Measurements from ENCODE around the gene GLCE. TPM values are rescaled to one million over a fixed set of nuclear protein-coding genes. Genes with fewer than 3 reads are reported as not detected.
"Not testable (repeated sequence)": the region's sequence is repeated elsewhere in the genome, so short reads cannot be mapped to it uniquely, and the experiment has no call there.

Gene GLCE
- total and polyA plus RNA-seq, 7 experiments from 2014 or later = 3.0 to 8.8 (median 5.7) TPM

DNA sequence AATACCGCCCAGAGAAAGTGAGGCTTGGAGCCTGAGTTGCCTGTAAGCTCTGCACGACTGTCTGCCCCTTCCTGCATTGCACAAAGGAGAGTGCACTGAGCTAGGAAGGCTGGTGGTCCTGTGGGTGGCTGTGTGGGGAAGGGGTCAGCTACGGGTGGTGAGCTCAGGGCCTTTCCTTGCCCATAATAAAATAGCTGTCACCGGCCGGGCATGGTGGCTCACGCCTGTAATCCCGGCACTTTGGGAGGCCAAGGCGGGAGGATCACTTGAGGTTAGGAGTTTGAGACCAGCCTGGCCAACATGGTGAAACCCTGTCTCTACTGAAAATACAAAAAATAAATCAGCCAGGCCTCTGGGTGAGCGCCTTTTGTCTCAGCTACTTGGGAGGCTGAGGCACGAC is 131.2 kb downstream of the GLCE start:
- POLR2A ChIA-PET; intact Hi-C loops (cut with micrococcal nuclease); H3K27ac Mint-ChIP-seq; DNase-seq; H3K9me3 ChIP-seq (ENCODE audit: control insufficient read depth in 2 of 3, low read length in 3 of 3); H3K36me3 ChIP-seq (ENCODE audit: control insufficient read depth in 2 of 3, insufficient read depth in 3 of 3, low read length in 3 of 3); H3K36me3 Mint-ChIP-seq; H3K4me3 ChIP-seq (ENCODE audit: low read length); H3K9me3 Mint-ChIP-seq; ATAC-seq; H3K27ac ChIP-seq (ENCODE audit: low read depth, low read length); H3K4me1 Mint-ChIP-seq; H3K4me1 ChIP-seq (ENCODE audit: control insufficient read depth in 2 of 2, insufficient read depth in 2 of 2, low read length in 2 of 2); H3K27me3 ChIP-seq (ENCODE audit: control insufficient read depth in 2 of 2, insufficient read depth in 2 of 2, low read length in 2 of 2); H3K4me3 Mint-ChIP-seq: not testable (repeated sequence)
- CTCF ChIA-PET = interaction anchor here (0.7 kb wide), 2 partner anchors 105 to 1630 kb away, joined by 3 to 5 read pairs; no protein-coding TSS in a partner anchor
- peaks cover 8 to 14% (median 13%) of the 10 kb centered on the region in 5 donors for H3K27me3 Mint-ChIP-seq

GRCh38 chr15:69292826-69293420 is 132.5 kb downstream of the GLCE start:
- Histone ChIP-seq H3K27me3 (ENCODE audit: control insufficient read depth in 2 of 2, insufficient read depth in 2 of 2, low read length in 2 of 2) (no peaks in the 10 kb centered on the region), H3K9me3 (ENCODE audit: control insufficient read depth in 2 of 3, low read length in 3 of 3) (no peaks in the 10 kb centered on the region), H3K4me3 (ENCODE audit: low read length) (no peak overlapping the region), H3K27ac (ENCODE audit: low read depth, low read length) (no peak overlapping the region), H3K4me1 (ENCODE audit: control insufficient read depth in 2 of 2, insufficient read depth in 2 of 2, low read length in 2 of 2) (no peaks in the 10 kb centered on the region), H3K36me3 (ENCODE audit: control insufficient read depth in 2 of 3, insufficient read depth in 3 of 3, low read length in 3 of 3) (no peaks in the 10 kb centered on the region)
- no peak for DNase-seq
- H3K27me3 Mint-ChIP-seq = peaks cover 21 to 27% (median 23%) of the 10 kb centered on the region in 5 donors
- intact Hi-C loops (cut with micrococcal nuclease) = no loop called here
- CTCF ChIA-PET = no interaction called here
- H3K4me1 Mint-ChIP-seq = peaks cover 0 to 2% (median 0%) of the 10 kb centered on the region in 7 donors
- no peak overlapping the region for H3K27ac Mint-ChIP-seq
- H3K36me3 Mint-ChIP-seq = no peaks in the 10 kb centered on the region
- peaks cover 0 to 3% (median 0%) of the 10 kb centered on the region in 11 donors for H3K9me3 Mint-ChIP-seq
- POLR2A ChIA-PET = no interaction called here
- H3K4me3 Mint-ChIP-seq = no peak overlapping the region
- ATAC-seq = no peak

- ChIA-PET POLR2A (interaction anchor here (0.5 kb wide), 1 partner anchor 27 kb away, joined by 3 read pairs; no protein-coding TSS in a partner anchor), CTCF (no interaction called here)
- no peaks in the 10 kb centered on the region for H3K27me3 ChIP-seq (ENCODE audit: control insufficient read depth in 2 of 2, insufficient read depth in 2 of 2, low read length in 2 of 2)
- no peak overlapping the region for H3K27ac ChIP-seq (ENCODE audit: low read depth, low read length)
- Mint-ChIP-seq H3K4me1 (peaks cover 0 to 3% (median 0%) of the 10 kb centered on the region in 7 donors), H3K4me3 (no peak overlapping the region), H3K9me3 (peaks cover 0 to 3% (median 0%) of the 10 kb centered on the region in 11 donors), H3K27me3 (peaks cover 26 to 30% (median 27%) of the 10 kb centered on the region in 5 donors), H3K36me3 (no peaks in the 10 kb centered on the region), H3K27ac (no peak overlapping the region)
- ATAC-seq = no peak
- intact Hi-C loops (cut with micrococcal nuclease) = no loop called here
- DNase-seq = no peak
- H3K36me3 ChIP-seq (ENCODE audit: control insufficient read depth in 2 of 3, insufficient read depth in 3 of 3, low read length in 3 of 3) = no peaks in the 10 kb centered on the region
- H3K4me3 ChIP-seq (ENCODE audit: low read length) = no peak overlapping the region
- no peaks in the 10 kb centered on the region for H3K4me1 ChIP-seq (ENCODE audit: control insufficient read depth in 2 of 2, insufficient read depth in 2 of 2, low read length in 2 of 2)
- no peaks in the 10 kb centered on the region for H3K9me3 ChIP-seq (ENCODE audit: control insufficient read depth in 2 of 3, low read length in 3 of 3)
Observed at GRCh38 chr15:69293741-69294615, 133.5 kb downstream of the GLCE start.

DNA sequence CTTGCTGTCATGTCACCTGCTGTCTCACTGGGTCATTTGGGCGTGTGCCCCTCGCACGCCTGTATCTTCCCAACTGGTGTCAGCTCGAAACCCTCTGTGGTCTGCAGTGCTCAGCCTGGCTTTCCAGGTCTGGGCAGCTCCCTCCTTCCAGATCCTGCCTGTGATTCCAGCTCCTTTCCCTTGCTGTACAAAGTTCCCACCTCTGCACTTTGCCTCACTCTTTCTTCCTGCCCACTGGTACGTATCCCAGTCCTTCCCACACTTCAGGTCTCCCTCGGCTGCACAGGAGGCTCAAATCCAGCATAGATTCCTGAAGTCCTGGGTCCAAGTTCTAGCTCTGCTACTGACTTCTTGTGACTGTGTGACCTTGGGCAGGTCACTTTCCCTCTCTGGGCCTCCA is 136.2 kb downstream of the GLCE start:
- H3K36me3 Mint-ChIP-seq = peaks cover 0 to 3% (median 0%) of the 10 kb centered on the region in 5 donors
- Histone ChIP-seq H3K4me3 (ENCODE audit: low read length) (no peak overlapping the region), H3K9me3 (ENCODE audit: control insufficient read depth in 2 of 3, low read length in 3 of 3) (no peaks in the 10 kb centered on the region), H3K36me3 (ENCODE audit: control insufficient read depth in 2 of 3, insufficient read depth in 3 of 3, low read length in 3 of 3) (no peaks in the 10 kb centered on the region), H3K27ac (ENCODE audit: low read depth, low read length) (no peak overlapping the region), H3K27me3 (ENCODE audit: control insufficient read depth in 2 of 2, insufficient read depth in 2 of 2, low read length in 2 of 2) (peaks cover 0 to 10% of the 10 kb centered on the region in 2 donors), H3K4me1 (ENCODE audit: control insufficient read depth in 2 of 2, insufficient read depth in 2 of 2, low read length in 2 of 2) (no peaks in the 10 kb centered on the region)
- no peak overlapping the region for H3K4me3 Mint-ChIP-seq
- DNase-seq (no peak), ATAC-seq (no peak)
- H3K9me3 Mint-ChIP-seq = peaks cover 0 to 3% (median 0%) of the 10 kb centered on the region in 11 donors
- ChIA-PET CTCF (no interaction called here), POLR2A (no interaction called here)
- H3K27ac Mint-ChIP-seq = no peak overlapping the region
- H3K4me1 Mint-ChIP-seq = peaks cover 0 to 8% (median 5%) of the 10 kb centered on the region in 7 donors
- intact Hi-C loops (cut with micrococcal nuclease) = no loop called here
- peaks cover 39 to 54% (median 46%) of the 10 kb centered on the region in 5 donors for H3K27me3 Mint-ChIP-seq

- H3K4me1 ChIP-seq (ENCODE audit: control insufficient read depth in 2 of 2, insufficient read depth in 2 of 2, low read length in 2 of 2) = no peaks in the 10 kb centered on the region
- H3K36me3 Mint-ChIP-seq = peaks cover 0 to 4% (median 0%) of the 10 kb centered on the region in 5 donors
- no peaks in the 10 kb centered on the region for H3K36me3 ChIP-seq (ENCODE audit: control insufficient read depth in 2 of 3, insufficient read depth in 3 of 3, low read length in 3 of 3)
- intact Hi-C loops (cut with micrococcal nuclease) = no loop called here
- peaks cover 0 to 10% of the 10 kb centered on the region in 2 donors for H3K27me3 ChIP-seq (ENCODE audit: control insufficient read depth in 2 of 2, insufficient read depth in 2 of 2, low read length in 2 of 2)
- H3K4me1 Mint-ChIP-seq = peaks cover 0 to 10% (median 5%) of the 10 kb centered on the region in 7 donors
- H3K9me3 ChIP-seq (ENCODE audit: control insufficient read depth in 2 of 3, low read length in 3 of 3) = no peaks in the 10 kb centered on the region
- H3K27ac ChIP-seq (ENCODE audit: low read depth, low read length) = no peak overlapping the region
- no peak for ATAC-seq
- ChIA-PET POLR2A (no interaction called here), CTCF (no interaction called here)
- peaks cover 49 to 66% (median 57%) of the 10 kb centered on the region in 5 donors for H3K27me3 Mint-ChIP-seq
- no peak overlapping the region for H3K4me3 ChIP-seq (ENCODE audit: low read length)
- DNase-seq = no peak
- H3K4me3 Mint-ChIP-seq = peak overlapping the region in 7 of 10 donors; percentile 18 to 63 (median 35)
- no peak overlapping the region for H3K27ac Mint-ChIP-seq
- peaks cover 0 to 3% (median 0%) of the 10 kb centered on the region in 11 donors for H3K9me3 Mint-ChIP-seq
Observed at GRCh38 chr15:69297642-69298353, 137.4 kb downstream of the GLCE start.

DNA sequence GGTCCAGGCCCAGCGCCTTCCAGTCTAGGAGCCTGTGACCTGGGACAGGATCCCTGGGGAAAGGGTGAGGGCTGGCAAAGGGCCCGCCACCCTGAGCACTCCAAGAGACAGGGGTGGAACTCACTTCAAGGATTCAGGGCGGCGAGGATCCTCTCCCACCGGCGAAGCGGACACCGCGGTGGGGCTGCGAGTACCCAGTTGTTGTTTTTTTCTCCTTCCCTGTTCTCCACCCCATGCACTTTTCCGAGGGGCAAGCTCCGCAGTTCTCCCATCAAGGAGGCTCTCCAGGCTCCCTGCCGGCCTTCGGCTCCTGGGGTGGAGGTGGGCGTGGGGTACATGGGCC is 137.9 kb downstream of the GLCE start:
- Mint-ChIP-seq H3K36me3 (peaks cover 0 to 4% (median 0%) of the 10 kb centered on the region in 5 donors), H3K27me3 (peaks cover 51 to 70% (median 60%) of the 10 kb centered on the region in 5 donors), H3K4me3 (peak overlapping the region in 7 of 10 donors; percentile 28 to 71 (median 63)), H3K4me1 (peaks cover 0 to 10% (median 3%) of the 10 kb centered on the region in 7 donors), H3K9me3 (peaks cover 0 to 3% (median 0%) of the 10 kb centered on the region in 11 donors), H3K27ac (no peak overlapping the region)
- ChIA-PET POLR2A (no interaction called here), CTCF (no interaction called here)
- Histone ChIP-seq H3K36me3 (ENCODE audit: control insufficient read depth in 2 of 3, insufficient read depth in 3 of 3, low read length in 3 of 3) (no peaks in the 10 kb centered on the region), H3K4me3 (ENCODE audit: low read length) (no peak overlapping the region), H3K27me3 (ENCODE audit: control insufficient read depth in 2 of 2, insufficient read depth in 2 of 2, low read length in 2 of 2) (peaks cover 0 to 10% of the 10 kb centered on the region in 2 donors), H3K27ac (ENCODE audit: low read depth, low read length) (no peak overlapping the region), H3K4me1 (ENCODE audit: control insufficient read depth in 2 of 2, insufficient read depth in 2 of 2, low read length in 2 of 2) (no peaks in the 10 kb centered on the region), H3K9me3 (ENCODE audit: control insufficient read depth in 2 of 3, low read length in 3 of 3) (no peaks in the 10 kb centered on the region)
- DNase-seq (no peak), ATAC-seq (no peak)
- intact Hi-C loops (cut with micrococcal nuclease) = no loop called here

Data from naive thymus-derived CD4-positive, alpha-beta T cell (primary cell).